Mammary epithelial cell (primary cell): ENCODE results near the gene ENTPD2.

Experiments used
- EZH2 ChIP-seq: IDR thresholded peaks from 2 replicates; pipeline ENCODE4 v1.6.1; 2012; ENCODE audit warnings: low read length, inconsistent platforms, borderline replicate concordance
- TF ChIP-seq, protein P1 (sequence below), 2 donors: IDR thresholded peaks in 1 of 2; conservative IDR thresholded peaks in 1 of 2; 2 replicates each; pipeline ENCODE4 v1.5.1; 2011 to 2012; ENCODE audit warnings: inconsistent platforms in 2 of 2, low read length in 2 of 2, mild to moderate bottlenecking in 2 of 2, control low read depth in 1 of 2, low read depth in 1 of 2; ENCODE audit not compliant: insufficient read depth in 1 of 2; ENCODE audit errors: extremely low read depth in 1 of 2

DNA sequence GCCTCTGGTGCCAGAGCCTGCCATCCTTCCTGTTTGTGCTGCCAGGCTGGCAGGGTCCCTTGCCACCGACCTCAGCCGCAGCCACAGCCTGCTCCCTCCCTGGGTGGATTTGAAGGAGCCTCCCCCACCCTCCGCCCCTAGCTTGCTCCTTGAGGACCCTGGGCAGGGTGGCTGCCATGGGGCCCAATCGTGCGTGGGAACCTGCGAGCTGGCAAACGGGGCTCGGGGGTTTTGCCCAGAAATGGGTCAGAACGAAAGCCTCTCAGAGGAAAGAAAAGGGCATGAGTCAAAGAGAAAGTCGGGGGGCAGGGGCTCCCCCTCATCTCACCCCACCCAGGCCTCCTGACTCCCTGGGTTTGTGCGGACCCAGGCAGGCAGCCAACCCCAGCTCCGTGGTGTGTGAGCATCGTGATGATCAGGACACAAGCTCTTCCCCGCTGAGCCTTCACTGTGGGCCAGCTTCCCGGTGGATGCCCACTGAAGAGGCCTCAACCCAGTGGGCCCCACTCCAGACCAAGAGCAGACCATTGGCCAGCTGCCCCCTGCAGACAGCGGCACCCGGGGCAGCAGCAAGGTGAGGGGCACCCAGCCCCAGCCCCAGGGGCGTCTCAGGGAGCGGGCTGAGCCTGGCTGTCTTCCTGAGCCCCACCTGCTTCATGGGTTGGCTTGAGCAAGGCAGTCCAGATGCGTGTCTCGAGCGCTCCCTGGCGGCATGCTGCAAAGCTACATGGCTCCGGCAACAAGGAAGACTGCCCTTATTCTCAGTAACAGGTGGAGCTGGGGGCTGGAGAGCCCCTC lies 19.0 kb downstream of the ENTPD2 start:
- TF ChIP-seq, protein P1, sequence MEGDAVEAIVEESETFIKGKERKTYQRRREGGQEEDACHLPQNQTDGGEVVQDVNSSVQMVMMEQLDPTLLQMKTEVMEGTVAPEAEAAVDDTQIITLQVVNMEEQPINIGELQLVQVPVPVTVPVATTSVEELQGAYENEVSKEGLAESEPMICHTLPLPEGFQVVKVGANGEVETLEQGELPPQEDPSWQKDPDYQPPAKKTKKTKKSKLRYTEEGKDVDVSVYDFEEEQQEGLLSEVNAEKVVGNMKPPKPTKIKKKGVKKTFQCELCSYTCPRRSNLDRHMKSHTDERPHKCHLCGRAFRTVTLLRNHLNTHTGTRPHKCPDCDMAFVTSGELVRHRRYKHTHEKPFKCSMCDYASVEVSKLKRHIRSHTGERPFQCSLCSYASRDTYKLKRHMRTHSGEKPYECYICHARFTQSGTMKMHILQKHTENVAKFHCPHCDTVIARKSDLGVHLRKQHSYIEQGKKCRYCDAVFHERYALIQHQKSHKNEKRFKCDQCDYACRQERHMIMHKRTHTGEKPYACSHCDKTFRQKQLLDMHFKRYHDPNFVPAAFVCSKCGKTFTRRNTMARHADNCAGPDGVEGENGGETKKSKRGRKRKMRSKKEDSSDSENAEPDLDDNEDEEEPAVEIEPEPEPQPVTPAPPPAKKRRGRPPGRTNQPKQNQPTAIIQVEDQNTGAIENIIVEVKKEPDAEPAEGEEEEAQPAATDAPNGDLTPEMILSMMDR (conservative IDR thresholded peaks at IDR 0.05 in 1 of 2, IDR thresholded peaks at IDR 0.05 in 1 of 2; ENCODE audit: extremely low read depth in 1 of 2, insufficient read depth in 1 of 2, low read depth in 1 of 2, low read length in 2 of 2), result peak; percentile 82 to 94
- TF ChIP-seq EZH2, result no peak
